C4-2B (cell line): Measurements from ENCODE around the gene ID1.

Source experiments
- CTCF ChIP-seq: fragments of 450-650 bp; conservative IDR thresholded peaks from 2 replicates; pipeline ENCODE4 v1.5.1; 2017; ENCODE audit warnings: mild to moderate bottlenecking
- ZFX ChIP-seq: fragments of 450-650 bp; IDR thresholded peaks from 2 replicates; pipeline ENCODE4 v1.6.1; 2017

GRCh38 chr20:31633339-31633914 is 28.3 kb downstream of the ID1 start:
- TF ChIP-seq CTCF, result no peak
- TF ChIP-seq ZFX, result no peak
